HepG2 (cell line): ENCODE results near the gene TNFRSF18. TPM values are rescaled to one million over a fixed set of nuclear protein-coding genes. Genes with fewer than 3 reads are reported as not detected.

ENCODE experiments used
- ATAC-seq: fragments of 200-7000 bp; cut with Tn5 transposase; 3 replicates; pipeline ENCODE4 v1.9.1; 2020; ENCODE audit warnings: mild to moderate bottlenecking, moderate library complexity
- BruUV-seq: library from RNA; stranded (reverse); fragments of 400-500 nt; replicated peaks from 2 replicates; lab custom pipeline; 2021; lab: Mats Ljungman, UMichigan
- CTCF ChIA-PET: fragments of 300-600 bp; formaldehyde crosslinking; extraction: SDS; loops from one replicate; lab custom pipeline; 2021; ENCODE audit warnings: low total read pairs, inconsistent platforms, low intra/inter-chr PET ratio; lab: Yijun Ruan, JAX
- POLR2A ChIA-PET: fragments of 350-600 bp; sonication (Branson Sonifier 250); formaldehyde crosslinking; loops from one replicate; lab custom pipeline; 2020; ENCODE audit warnings: antibody characterized with exemption, inconsistent platforms; lab: Yijun Ruan, JAX
- DNase-seq: peaks from one replicate; pipeline ENCODE4 v3.0.0-alpha.2; 2015; ENCODE audit warnings: low spot score
- FAIRE-seq: peaks from 3 replicates; lab custom pipeline; 2011; peaks lifted over from hg19 to GRCh38; lab: Jason Lieb, UNC
- H2AFZ ChIP-seq: one replicate; pipeline ENCODE4 v1.6.1; 2011; ENCODE audit warnings: low read length, inconsistent platforms
- H3K27ac ChIP-seq: fragments of 300-600 bp; 3 replicates; pipeline ENCODE4 v1.8.0; 2011; ENCODE audit warnings: mixed run types, mild to moderate bottlenecking, mixed read lengths, low read length, inconsistent platforms; ENCODE audit not compliant: insufficient read depth; ENCODE audit errors: extremely low read length
- H3K27me3 ChIP-seq, 2 experiments: fragments of 200-600 bp in 1 of 2; 2 replicates in 1 of 2; 3 replicates in 1 of 2; pipeline versions ENCODE4 v1.6.0 to v1.8.0; 2011; ENCODE audit warnings: low read length in 2 of 2, mild to moderate bottlenecking in 2 of 2, moderate library complexity in 2 of 2, inconsistent platforms in 1 of 2; ENCODE audit not compliant: insufficient read depth in 2 of 2, control insufficient read depth in 1 of 2
- H3K36me3 ChIP-seq, 2 experiments: fragments of 200-600 bp in 1 of 2; replicated peaks in 1 of 2; 2 replicates in 1 of 2; 3 replicates in 1 of 2; pipeline versions ENCODE4 v1.5.1 to v1.8.0; 2011; ENCODE audit warnings: low read length in 2 of 2, inconsistent platforms in 1 of 2; ENCODE audit not compliant: insufficient read depth in 2 of 2, control insufficient read depth in 1 of 2
- H3K4me1 ChIP-seq: 2 replicates; pipeline ENCODE4 v1.5.1; 2012; ENCODE audit warnings: low read length, inconsistent platforms; ENCODE audit not compliant: insufficient read depth
- H3K4me2 ChIP-seq: 2 replicates; pipeline ENCODE4 v1.6.0; 2011; ENCODE audit warnings: low read depth, low read length, inconsistent platforms
- H3K4me3 ChIP-seq, 3 experiments: fragments of 200-600 bp in 1 of 3; sonication (generic), shearing (Covaris generic) in 1 of 3; replicated peaks in 1 of 3; 2 replicates each; pipeline ENCODE4 v1.5.1; 2011 to 2016; ENCODE audit warnings: low read length in 3 of 3, inconsistent platforms in 2 of 3, low read depth in 2 of 3, mild to moderate bottlenecking in 2 of 3, control low read depth in 1 of 3, mixed read lengths in 1 of 3; ENCODE audit not compliant: insufficient read depth in 1 of 3
- H3K79me2 ChIP-seq: one replicate; pipeline ENCODE4 v1.6.1; 2011; ENCODE audit warnings: low read length, inconsistent platforms; ENCODE audit not compliant: insufficient read depth
- H3K9ac ChIP-seq: 2 replicates; pipeline ENCODE4 v1.6.0; 2011; ENCODE audit warnings: mild to moderate bottlenecking, low read depth, low read length, inconsistent platforms; ENCODE audit not compliant: insufficient read depth
- H3K9me3 ChIP-seq: 2 replicates; pipeline ENCODE4 v1.5.1; 2012; ENCODE audit warnings: mild to moderate bottlenecking, low read length
- H4K20me1 ChIP-seq: 2 replicates; pipeline ENCODE4 v1.6.0; 2011; ENCODE audit warnings: inconsistent platforms, mild to moderate bottlenecking, low read length, moderate library complexity; ENCODE audit not compliant: insufficient read depth
- DBP ChIP-seq: sonication (generic); formaldehyde crosslinking; IDR thresholded peaks from 2 replicates; pipeline ENCODE4 v1.4.0; 2020; ENCODE audit warnings: missing genetic modification reagents; ENCODE audit errors: not compliant biosample characterization
- HIVEP1 ChIP-seq: sonication (generic); formaldehyde crosslinking; IDR thresholded peaks from 2 replicates; pipeline ENCODE4 v1.4.0; 2020; ENCODE audit warnings: mild to moderate bottlenecking, missing genetic modification reagents
- HNF4G ChIP-seq, 2 experiments: sonication (generic) in 1 of 2; formaldehyde crosslinking in 1 of 2; IDR thresholded peaks; 2 replicates each; pipeline versions ENCODE4 v1.4.0 to v1.6.1; 2011 to 2020; ENCODE audit warnings: borderline replicate concordance in 2 of 2, low read depth in 2 of 2, mild to moderate bottlenecking in 2 of 2, low read length in 1 of 2, missing genetic modification reagents in 1 of 2, moderate library complexity in 1 of 2
- JUN ChIP-seq: sonication (generic); formaldehyde crosslinking; IDR thresholded peaks from 2 replicates; pipeline ENCODE4 v1.4.0; 2020; ENCODE audit warnings: mild to moderate bottlenecking, missing genetic modification reagents
- MBD4 ChIP-seq: IDR thresholded peaks from 2 replicates; pipeline ENCODE4 v1.6.1; 2012; ENCODE audit warnings: low read length, inconsistent platforms, borderline replicate concordance
- NR1H2 ChIP-seq: sonication (generic); formaldehyde crosslinking; IDR thresholded peaks from 2 replicates; pipeline ENCODE4 v1.8.1; 2022; ENCODE audit warnings: low read depth, missing genetic modification reagents, borderline replicate concordance
- SAP130 ChIP-seq: IDR thresholded peaks from 2 replicates; pipeline ENCODE4 v1.6.1; 2016; ENCODE audit warnings: low read depth
- TGIF2 ChIP-seq: IDR thresholded peaks from 2 replicates; pipeline ENCODE4 v1.6.1; 2016; ENCODE audit warnings: control low read depth, missing compliant biosample characterization
- ZBTB21 ChIP-seq: sonication (generic); formaldehyde crosslinking; IDR thresholded peaks from 2 replicates; pipeline ENCODE4 v1.4.0; 2020; ENCODE audit warnings: missing genetic modification reagents
- ZNF180 ChIP-seq: sonication (generic); formaldehyde crosslinking; IDR thresholded peaks from 2 replicates; pipeline ENCODE4 v1.4.0; 2020; ENCODE audit warnings: low read depth, missing genetic modification reagents, borderline replicate concordance
- ZNF510 ChIP-seq: sonication (generic); formaldehyde crosslinking; IDR thresholded peaks from 2 replicates; pipeline ENCODE4 v1.4.0; 2020; ENCODE audit warnings: low read depth, mild to moderate bottlenecking, missing genetic modification reagents
- ZNF513 ChIP-seq: sonication (generic); formaldehyde crosslinking; conservative IDR thresholded peaks from 2 replicates; pipeline ENCODE4 v1.5.0; 2020; ENCODE audit warnings: missing genetic modification reagents
- ZNF570 ChIP-seq: sonication (generic); formaldehyde crosslinking; IDR thresholded peaks from 2 replicates; pipeline ENCODE4 v1.4.0; 2020; ENCODE audit warnings: mild to moderate bottlenecking, missing genetic modification reagents, borderline replicate concordance
- ZNF614 ChIP-seq: IDR thresholded peaks from 2 replicates; pipeline ENCODE4 v1.6.1; 2018; ENCODE audit warnings: missing biosample characterization, missing genetic modification reagents, inconsistent platforms, borderline replicate concordance
- ZNF652 ChIP-seq: IDR thresholded peaks from 2 replicates; pipeline ENCODE4 v1.6.1; 2016; ENCODE audit warnings: low read depth, borderline replicate concordance
- ZNF674 ChIP-seq: sonication (generic); formaldehyde crosslinking; IDR thresholded peaks from 2 replicates; pipeline ENCODE4 v1.5.0; 2020; ENCODE audit warnings: low read depth, mild to moderate bottlenecking, missing genetic modification reagents
- ZNF709 ChIP-seq: sonication (generic); formaldehyde crosslinking; IDR thresholded peaks from 2 replicates; pipeline ENCODE4 v1.5.0; 2020; ENCODE audit warnings: mild to moderate bottlenecking, missing genetic modification reagents
- WGBS: methylation state at CpG from one replicate; pipeline ENCODE4 v1.1.6; 2017; ENCODE audit warnings: low lambda C conversion rate; 5-methylcytosine and 5-hydroxymethylcytosine counted together
- in situ Hi-C: cut with HindIII; loops from 2 replicates; pipeline ENCODE4 v1.10.0; 2017; ENCODE audit warnings: low pct_unique_long_range_greater_than_20kb; ENCODE audit not compliant: extremely low pct_ligation_motif_present
- intact Hi-C: fragments of 100-400 bp; cut with micrococcal nuclease; formaldehyde crosslinking; loops from one replicate; pipeline ENCODE4 v1.10.0; 2022; ENCODE audit not compliant: unreplicated experiment
- polyA plus RNA-seq, 8 experiments: library from polyadenylated mRNA; depleted of rRNA in 3 of 8; stranded (reverse) in 7 of 8; unstranded in 1 of 8; fragments of >200 nt; fragmentation: Illumina TruSeq in 4 of 8; extraction: Trizol in 4 of 8; gene quantifications; 2 replicates each; pipeline versions ENCODE4 v1.2.1 to v1.2.3, GENCODE V29; 2011 to 2016; ENCODE audit warnings: low read depth in 4 of 8, missing spikeins in 1 of 8, mixed read lengths in 1 of 8; ENCODE audit not compliant: insufficient read depth in 1 of 8
- total RNA-seq, 5 experiments: library from RNA; depleted of rRNA; stranded (reverse); fragments of >200 nt; fragmentation: Illumina TruSeq; extraction: Trizol; gene quantifications; 2 replicates each; pipeline ENCODE4 v1.2.3, GENCODE V29; 2016; ENCODE audit warnings: low read depth in 1 of 5

Gene TNFRSF18
- total and polyA plus RNA-seq, 2 of the 13 experiments (the other 11 are each of a cell fraction or from before 2014, with no cell fraction given) = not detected

GRCh38 chr1:1197188-1197500 is 9.2 kb downstream of the TNFRSF18 start:
- BruUV-seq = no TSS peak
- ChIA-PET CTCF (no interaction called here), POLR2A (no interaction called here)
- ATAC-seq = no peak
- intact Hi-C loops = no loop called here
- Histone ChIP-seq H3K27me3 (peaks cover 16 to 32% of the 10 kb centered on the region in 2 experiments; a peak in 4 of 5 replicates), H3K9ac (no peak overlapping the region), H3K4me3 (no peak overlapping the region), H3K9me3 (peaks cover 11% of the 10 kb centered on the region), H3K27ac (no peak overlapping the region), H3K4me1 (peaks cover 22% of the 10 kb centered on the region), H4K20me1 (no peaks in the 10 kb centered on the region), H3K36me3 (no peaks in the 10 kb centered on the region), H2AFZ (no peak overlapping the region), H3K4me2 (no peak overlapping the region), H3K79me2 (no peaks in the 10 kb centered on the region)
- TF ChIP-seq HNF4G (IDR thresholded peaks at IDR 0.05; ENCODE audit: borderline replicate concordance, low read depth, low read length) = no peak
- TF ChIP-seq HNF4G (CRISPR knock-in tag; IDR thresholded peaks at IDR 0.05; ENCODE audit: borderline replicate concordance, low read depth) = no peak
- TF ChIP-seq TGIF2 (CRISPR knock-in tag) = no peak
- no peak for TF ChIP-seq JUN
- TF ChIP-seq DBP (CRISPR knock-in tag) = no peak
- TF ChIP-seq ZNF614 (CRISPR knock-in tag) = no peak
- no peak for TF ChIP-seq MBD4
- no peak for TF ChIP-seq NR1H2 (CRISPR knock-in tag)
- no peak for TF ChIP-seq ZNF513 (CRISPR knock-in tag)
- no peak for TF ChIP-seq ZNF674 (CRISPR knock-in tag)
- TF ChIP-seq ZBTB21 (CRISPR knock-in tag) = no peak
- no peak for TF ChIP-seq HIVEP1 (CRISPR knock-in tag)
- no peak for TF ChIP-seq ZNF570 (CRISPR knock-in tag)
- no peak for TF ChIP-seq ZNF709 (CRISPR knock-in tag)
- TF ChIP-seq ZNF510 = no peak
- TF ChIP-seq ZNF652 = no peak
- TF ChIP-seq ZNF180 = no peak
- no peak for TF ChIP-seq SAP130 (CRISPR knock-in tag)
- no peak for FAIRE-seq
- DNase-seq = no peak
- in situ Hi-C loops = no loop called here
- 76% methylated on average over 8 of the region's 8 CpGs for WGBS
